GM19324 (cell line): ENCODE results near the gene SMNDC1.
A peak's percentile ranks its signal among the peaks of the same experiment; 100 is the strongest.

Experiments
- ATAC-seq: cut with Tn5 transposase; IDR thresholded peaks from one replicate; pipeline ENCODE4 v1.9.1; 2021; ENCODE audit warnings: mild to moderate bottlenecking, moderate library complexity; ENCODE audit not compliant: unreplicated experiment, low FRiP score

The SMNDC1 gene

DNA sequence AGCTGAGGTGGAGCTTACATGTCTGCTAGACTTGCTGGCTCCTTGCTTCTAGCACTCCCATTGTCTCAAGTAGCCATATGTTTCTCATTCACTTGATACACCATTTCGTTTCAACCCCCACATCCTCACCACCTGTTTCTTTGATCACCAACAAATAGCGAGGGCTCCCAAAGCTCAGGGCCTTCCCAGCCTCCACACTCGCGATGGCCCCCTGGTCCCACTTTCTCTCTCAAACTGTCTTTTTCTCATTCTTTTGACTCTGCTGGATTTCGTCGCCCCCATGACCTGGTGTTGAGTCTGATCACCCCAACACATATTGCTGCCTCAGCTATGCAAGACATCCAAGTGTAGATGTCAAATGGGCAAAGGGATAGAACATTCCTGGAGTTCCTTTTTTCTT is 26.0 kb upstream of the SMNDC1 start:
- ATAC-seq, result no peak

DNA sequence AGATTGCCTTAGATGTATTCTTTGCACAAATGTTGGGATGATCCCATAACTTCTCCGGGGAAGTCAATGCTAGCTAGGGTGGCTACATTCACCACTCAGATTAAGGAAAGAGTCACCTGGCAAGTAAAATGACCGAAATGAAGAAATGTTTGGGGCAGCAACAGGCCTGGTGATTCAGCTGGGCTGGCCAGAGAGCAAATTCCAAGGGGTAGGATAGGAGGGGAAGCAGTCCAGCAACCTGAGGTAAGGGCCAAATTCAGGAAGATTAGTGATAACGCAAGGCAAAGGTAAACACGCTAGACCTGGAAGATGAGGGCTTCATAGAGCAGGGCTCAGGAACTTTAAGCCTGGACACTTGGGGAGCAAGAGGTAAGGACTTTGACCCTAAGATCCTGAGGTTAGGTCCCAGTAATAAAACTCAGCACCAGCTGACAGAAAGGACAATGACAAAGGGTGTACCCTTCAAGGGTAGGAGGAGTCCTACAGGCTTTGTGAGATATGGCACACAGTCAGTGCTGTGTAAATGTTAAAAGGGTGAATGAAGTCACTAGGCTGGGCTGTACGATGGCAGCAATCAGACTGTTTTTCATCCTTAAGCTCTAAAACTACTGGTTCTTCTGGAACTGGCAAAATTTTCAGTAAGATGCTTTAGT is 22.7 kb upstream of the SMNDC1 start:
- no peak for ATAC-seq

DNA sequence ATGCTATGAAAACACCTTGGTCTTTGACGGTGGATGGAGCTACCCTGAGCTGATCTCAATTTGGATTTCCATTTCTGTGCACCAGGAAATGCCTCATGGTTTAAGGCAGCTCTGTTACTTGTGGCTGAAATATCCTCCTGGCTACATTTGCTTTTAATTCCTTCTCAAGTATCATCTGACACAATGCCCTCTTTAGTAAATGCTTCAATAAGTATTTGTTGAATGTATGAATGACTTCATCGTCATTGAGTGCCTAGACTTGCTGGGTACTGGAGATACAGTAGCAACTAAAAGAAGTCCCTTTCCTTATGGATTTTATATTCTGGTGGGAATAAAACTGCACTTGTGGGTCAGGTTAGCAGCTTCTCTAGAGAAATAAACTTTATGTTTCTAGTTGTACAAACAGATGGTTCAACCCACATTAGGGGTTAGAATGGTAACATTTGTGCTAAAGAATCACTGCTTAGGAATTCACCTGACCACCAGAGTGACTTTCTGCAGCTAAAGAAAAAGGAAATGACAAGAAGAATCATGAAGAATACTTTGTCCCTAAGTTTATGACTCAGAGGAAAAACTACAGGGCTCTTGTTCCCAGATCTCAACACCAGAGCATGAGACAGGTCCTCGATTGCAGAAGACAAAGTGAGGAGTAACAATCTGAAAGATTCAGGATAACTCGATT is 21.8 kb upstream of the SMNDC1 start:
- ATAC-seq, result no peak

DNA sequence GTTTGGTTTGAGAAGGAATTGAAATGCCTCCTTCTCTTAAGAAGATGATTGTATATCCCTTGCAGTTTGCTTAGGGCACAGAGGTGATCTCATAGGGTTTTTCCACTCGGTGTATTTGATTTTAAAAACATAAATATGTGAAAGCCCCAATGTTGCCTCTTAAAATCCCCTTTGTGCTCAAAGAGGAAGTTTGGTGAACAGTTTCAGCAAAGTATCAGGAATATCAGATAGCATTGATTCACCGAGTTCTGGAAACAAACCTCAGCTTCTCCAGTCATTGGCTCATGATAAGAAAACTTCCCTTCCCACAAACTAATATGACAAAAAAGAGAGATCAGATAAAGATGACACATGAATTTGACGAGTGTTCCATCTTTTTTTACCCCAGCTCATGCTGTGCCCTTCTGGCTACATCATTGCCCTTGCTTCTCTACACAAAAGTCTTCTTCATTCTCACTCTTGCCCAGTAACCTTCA is 20.1 kb upstream of the SMNDC1 start:
- no peak for ATAC-seq

DNA sequence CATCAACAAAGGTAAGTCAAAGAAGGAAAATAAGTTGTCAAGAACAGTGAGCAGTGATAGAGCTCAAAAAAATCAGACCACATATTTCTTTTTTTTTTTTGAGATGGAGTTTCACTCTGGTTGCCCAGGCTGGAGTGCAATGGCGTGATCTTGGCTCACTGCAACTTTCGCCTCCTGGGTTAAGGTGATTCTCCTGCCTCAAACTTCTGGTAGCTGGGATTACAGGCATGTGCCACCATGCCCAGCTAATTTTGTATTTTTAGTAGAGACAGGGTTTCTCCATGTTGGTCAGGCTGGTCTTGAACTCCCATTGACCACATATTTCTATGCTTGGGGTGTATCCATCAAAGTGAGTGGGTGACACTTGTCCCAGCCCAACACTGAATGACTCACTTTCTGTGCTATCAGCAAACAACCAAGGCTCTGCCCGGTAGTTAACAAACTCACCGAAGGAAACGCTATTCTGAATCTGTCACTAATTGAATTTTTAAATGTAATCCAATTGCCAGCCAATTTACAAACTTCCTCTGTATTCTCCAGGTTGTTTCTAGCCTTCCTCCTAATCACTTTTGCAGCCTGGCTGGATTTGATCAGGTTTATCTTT is 19.6 kb upstream of the SMNDC1 start:
- ATAC-seq, result no peak

DNA sequence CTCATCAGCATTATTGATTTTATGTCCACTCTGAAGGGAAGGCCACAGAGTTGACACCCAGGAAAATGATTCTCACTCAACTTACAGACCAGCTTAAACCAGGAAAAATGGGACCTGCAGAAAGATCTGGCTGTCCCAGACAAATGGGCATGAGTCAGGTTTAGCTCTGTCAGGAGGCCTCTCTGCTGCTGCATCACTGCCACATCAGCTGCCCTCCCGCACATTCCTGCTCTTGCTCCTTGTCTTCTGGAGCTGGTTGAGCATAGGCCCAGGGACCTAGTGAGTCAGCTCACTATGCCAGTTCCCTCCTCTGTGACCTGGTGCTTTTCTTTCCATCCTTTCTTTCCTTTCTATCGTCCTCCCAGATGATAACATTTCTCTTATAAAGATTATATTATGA is 18.8 kb upstream of the SMNDC1 start:
- ATAC-seq, result no peak

DNA sequence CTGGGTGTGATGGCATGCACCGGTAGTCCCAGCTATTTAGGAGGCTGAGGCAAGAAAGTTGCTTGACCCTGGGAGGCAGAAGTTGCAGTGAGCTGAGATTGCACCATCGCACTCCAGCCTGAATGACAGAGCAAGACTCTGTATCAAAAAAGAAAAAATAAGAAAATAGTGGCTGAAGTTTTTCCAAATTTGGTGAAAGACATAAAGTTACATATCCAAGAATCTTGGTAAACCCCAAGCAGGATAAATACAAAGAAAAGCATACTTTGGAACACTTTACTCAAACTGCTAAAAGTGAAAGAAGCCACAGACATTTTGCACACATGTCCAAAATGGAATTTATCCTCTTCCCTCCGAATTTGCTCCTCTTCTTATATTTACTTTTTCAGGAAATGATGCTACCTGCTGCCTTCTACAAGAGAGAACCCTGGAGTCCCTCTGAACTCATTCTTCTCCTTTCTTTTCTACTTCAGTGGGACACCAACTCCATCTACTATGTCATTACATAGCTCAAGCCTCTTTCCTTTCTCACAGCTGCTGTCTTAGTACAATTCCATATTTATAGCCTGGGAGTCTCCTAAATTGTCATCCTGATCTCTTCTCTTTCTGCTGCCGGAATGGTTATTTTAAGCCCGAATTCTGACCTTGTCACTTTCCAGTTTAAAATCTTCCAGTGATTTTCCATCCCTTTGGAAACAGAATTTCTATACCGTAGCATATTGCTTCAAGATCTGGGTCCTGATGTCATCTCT is 17.3 kb upstream of the SMNDC1 start:
- ATAC-seq, result no peak

DNA sequence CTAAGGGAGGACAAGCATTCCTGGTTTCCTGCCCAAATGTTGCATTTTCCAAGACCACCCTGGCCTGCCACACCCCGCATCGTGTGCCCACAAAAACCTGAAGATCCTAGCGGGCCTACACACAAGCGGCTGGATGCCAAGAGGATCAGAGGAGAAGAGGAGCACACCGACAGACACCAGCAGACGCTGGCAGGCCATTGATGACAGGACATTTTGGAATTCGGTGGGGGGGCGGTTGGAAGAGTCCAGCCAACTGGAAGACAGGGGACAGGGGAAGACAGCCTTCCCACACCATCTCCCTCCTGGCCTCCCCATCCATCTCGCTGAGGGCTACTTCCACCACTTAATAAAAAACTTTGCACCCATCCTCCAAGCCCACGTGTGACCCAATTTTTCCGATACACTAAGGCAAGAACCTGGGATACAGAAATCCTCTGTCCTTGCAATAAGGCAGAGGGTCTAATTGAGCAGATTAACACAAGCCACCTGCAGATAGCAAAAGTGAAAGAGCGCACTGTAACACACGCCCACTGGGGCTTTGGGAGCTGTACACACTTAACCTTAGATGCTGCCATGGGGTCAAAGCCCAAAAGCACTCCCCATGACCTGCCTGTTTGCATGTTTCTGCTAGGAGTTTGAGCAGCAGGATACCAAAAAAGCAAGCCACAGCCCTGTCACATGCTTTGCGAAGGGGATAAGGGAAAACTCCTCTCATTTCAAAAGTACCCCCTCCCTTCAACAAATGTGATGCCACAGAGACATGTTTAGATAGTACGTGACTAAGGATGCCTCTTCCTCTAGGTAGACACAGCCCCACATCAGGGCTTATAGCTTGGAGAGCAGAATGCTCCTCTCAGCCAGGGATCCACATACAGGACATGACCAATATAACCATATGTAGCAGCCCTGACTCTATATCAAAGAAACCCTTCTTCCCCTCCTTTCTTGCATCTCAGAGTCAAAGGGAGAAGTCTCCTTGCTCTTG is 13.4 kb upstream of the SMNDC1 start:
- ATAC-seq, result no peak

DNA sequence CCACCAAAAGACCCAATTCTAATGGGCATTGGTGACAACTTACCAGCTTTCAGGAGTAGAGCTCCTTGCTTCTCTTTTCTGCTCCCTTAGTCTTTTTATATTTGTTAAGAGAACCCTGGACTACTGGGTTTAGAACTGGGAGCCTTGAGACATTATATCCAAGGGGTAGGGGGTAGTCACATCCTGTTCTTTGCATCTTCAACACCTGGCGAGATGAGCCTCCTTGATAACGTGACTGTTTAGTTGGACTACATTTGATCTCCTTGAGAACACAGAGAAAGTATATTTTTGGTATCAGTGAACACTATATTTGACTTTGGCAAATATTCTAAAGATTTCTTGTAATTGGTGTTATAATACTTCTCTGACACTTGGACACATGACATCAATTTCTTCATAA is 9.0 kb upstream of the SMNDC1 start:
- ATAC-seq, result no peak

DNA sequence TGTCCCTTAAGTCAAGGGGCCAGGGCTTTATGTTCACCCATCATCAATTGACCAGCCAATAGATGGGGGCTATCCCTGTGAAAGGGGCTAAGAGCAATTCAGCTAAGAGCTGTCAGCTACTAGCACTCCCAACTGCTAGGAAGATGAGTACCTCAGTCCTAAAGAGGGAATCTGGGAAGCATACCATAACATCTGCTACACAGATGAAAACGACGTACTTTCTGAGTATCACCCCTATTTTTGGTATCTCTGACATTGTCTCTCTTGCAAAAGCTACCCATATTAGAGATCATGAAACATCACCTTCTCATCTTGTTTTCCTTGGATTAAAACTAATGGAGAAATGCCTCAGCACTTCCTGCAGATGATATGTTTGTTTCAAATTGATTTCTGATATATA is 7.5 kb upstream of the SMNDC1 start:
- ATAC-seq, result no peak

DNA sequence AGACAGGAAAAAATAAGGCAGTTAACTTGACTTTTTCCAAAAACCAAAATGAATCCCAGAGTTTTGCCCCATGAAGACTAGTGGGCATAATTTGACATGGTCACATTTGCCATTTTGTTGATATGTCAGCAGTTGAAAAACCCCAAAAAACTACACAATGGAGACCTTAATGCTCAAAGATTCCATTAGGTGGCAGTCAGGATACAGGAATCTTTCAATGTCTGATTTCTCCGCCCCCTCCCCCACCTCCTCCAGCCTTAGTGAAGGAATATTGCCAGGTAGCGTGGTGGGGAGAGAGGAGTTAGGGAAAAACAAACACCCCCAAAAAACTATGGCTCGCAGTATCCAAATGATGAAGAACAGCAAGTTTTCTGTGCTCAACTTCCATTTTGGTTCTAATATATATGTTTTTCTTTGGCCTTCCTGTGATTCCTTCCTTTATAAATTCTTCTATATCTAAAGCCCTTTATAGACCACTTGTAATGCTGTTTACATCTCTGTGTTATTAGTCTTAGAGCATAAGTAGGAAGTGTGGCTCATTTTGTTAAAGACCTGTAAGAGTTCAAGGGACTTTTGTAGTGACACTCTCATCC is 6.7 kb upstream of the SMNDC1 start:
- ATAC-seq, result no peak

DNA sequence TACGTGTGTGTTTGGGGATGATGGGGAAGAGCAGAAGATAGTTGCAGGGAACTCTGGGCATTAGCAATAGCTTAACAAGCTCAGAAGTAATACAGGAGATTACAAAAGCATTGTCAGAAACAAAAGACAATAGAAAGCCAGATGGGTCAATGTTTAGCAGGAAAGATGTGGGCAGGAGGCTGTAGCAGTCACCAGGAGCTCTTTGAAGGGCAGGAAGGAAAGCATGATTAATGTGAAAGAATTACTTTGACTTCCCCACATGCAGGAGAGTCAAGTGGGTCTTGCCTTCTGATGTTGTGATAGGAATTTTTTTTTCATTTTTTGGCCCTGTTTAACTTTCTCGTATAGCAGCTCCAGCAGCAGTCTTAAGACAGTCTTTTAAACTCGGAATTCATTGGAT is 6.0 kb upstream of the SMNDC1 start:
- no peak for ATAC-seq

DNA sequence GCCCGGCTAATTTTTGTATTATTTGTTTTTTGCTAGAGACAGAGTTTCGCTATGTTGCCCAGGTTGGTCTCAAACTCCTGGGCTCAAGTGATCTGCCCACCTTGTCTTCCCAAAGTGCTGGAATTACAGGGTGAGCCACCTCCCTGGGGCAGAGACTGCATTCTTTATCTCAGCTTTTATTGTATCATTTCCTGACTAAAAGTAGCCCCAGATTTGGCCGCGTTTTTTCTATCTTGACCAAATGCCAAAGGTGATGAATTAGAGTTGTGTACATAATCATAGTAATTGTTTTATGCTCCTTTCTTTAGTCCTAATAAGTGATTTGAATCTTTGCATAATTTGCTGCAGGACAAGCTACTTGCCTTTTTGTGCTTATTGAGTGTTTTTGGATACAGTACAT is 3.1 kb upstream of the SMNDC1 start:
- no peak for ATAC-seq

DNA sequence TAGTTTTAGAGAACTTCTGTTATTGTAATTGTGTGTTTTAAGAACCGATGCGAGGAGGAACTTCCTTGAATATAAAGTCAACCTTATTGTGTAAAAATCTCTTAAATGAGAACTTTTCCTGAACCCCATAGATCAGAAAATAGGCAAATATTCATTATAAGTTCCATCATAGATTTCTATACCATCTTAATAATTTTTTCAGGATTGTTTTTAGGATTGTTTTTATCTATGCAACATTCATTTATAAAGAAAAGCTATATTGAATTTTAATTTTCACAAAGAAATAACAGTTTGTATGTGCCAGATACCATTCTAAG is 1.7 kb upstream of the SMNDC1 start:
- ATAC-seq, result no peak

DNA sequence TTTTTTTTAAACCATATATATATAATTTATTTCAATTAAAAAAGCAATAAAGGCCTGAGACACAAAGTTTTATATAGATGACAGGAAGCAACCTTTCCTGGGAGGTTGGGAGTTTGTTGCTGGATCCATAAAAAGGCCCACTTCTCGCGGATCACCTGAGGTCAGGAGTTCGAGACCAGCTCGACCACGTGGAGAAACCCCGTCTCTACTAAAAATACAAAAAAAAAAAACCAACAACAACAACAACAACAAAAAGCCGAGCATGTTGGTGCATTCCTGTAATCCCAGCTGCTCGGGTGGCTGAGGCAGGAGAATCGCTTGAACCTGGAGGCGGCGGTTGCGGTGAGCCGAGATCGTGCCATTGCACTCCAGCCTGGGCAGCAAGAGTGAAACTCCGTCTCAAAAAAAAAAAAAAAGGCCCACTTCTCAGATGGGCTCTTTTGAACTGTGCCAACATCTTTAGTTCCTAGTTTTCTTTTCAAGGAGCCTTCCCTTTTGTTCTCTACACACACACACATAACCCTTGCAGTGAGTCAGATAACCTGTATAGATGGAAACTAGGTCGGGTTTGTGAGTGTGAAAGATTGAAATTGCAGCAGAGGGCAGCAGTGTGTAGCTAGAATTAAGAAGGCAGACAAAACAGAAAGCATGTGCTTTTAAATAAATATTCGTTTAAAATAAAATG is 1.2 kb upstream of the SMNDC1 start:
- no peak for ATAC-seq

DNA sequence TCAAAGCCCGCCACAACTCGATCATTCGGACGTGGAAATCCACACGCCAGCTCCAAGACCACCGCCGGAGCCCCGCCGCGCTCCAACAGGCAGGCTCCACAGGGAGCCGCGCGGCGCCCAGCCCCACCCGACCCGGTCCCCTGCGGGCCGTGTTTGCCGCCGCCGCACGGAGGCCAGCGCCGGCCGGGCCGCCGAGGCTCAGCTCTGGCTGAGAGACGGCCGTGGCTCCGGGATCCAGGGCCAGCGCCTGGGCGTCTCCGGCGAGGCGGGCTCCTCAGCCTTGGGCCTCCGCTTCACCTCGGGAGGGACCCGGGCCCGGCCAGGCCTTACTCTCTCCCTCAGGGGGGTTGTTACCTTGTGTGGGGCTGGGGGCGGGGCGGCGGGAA is 333 bp downstream of the SMNDC1 start:
- peak; percentile 42 for ATAC-seq

DNA sequence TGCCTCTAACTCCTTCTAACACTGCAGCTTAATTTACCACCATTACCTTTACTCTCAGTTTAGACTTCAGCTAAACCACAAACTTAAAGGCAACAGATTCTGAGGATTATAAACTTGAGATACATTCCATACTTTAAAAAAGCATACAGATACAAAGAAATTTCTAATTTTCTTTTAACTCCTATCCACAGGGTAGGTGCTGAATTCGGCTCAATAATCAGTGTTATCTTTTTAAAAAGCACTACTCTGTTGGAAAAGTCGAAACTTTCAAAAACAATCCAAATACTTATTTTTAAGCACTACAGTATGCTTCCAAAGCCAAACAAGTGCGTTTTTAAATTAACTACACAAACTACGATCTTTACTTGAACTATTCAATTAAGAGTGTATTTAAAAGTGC is 1.0 kb downstream of the SMNDC1 start:
- ATAC-seq, result no peak

DNA sequence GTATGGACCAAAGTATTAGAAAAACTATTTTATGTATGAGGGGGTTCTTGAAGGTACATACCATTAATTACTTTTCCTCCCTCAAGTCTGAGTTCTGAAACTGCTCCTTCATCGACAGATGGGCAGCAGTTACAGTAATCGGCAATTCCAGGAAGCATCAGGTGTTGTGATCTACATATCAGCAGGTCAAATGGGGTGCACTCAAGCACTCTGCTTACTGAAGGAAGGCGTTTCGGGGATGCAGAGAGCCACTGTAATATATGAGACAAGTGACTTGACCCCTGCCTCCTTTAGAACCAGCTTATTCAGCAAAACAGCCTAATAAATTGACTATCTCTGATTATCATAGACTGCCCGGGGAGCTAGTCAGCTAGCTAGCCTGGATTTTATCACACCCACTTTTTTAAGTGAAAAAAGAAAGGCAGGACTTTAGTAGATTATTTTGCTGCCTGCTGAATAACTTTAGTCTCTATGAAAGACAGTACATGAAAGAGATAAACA is 4.2 kb downstream of the SMNDC1 start:
- ATAC-seq, result no peak

DNA sequence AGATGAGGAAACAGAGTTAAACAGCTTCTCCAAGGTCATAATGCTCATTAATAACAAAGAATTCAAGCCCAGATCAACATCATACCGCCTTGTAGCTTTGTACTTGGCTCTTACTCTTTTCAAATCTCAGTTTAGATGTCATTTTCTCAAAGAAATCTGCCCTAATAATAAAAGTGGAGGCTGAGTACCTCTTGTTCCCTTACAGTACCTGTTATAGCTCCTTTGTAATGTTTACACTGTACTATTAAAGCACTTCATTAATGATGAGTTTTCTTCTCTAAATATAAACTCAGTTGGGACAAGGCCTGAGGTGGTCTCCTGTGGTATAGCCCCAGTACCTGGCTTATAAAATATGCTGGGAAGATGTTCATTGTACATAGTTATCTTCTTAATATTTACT is 7.8 kb downstream of the SMNDC1 start:
- no peak for ATAC-seq
